SK-N-SH treated with all-trans-retinoic acid at 6 μM for 48 hours (cell line): Measurements from ENCODE around the gene QPRT.

Experiments
- ARNTL ChIP-seq: fragments of 450-650 bp; formaldehyde crosslinking; IDR thresholded peaks from 2 replicates; pipeline ENCODE4 v1.5.0; 2020; ENCODE audit warnings: low read depth, mild to moderate bottlenecking, moderate library complexity, borderline replicate concordance
- BACH2 ChIP-seq: fragments of 250-450 bp; sonication (Bioruptor Pico); IDR thresholded peaks from 2 replicates; pipeline ENCODE4 v1.9.0; 2021; ENCODE audit warnings: mild to moderate bottlenecking, borderline replicate concordance
- CSDC2 ChIP-seq: fragments of 250-450 bp; sonication (Bioruptor Pico); IDR thresholded peaks from 2 replicates; pipeline ENCODE4 v1.5.0; 2020; ENCODE audit warnings: mild to moderate bottlenecking, moderate library complexity
- ISL1 ChIP-seq: fragments of 250-450 bp; sonication (Bioruptor Pico); IDR thresholded peaks from 2 replicates; pipeline ENCODE4 v2.1.2; 2022; ENCODE audit warnings: mild to moderate bottlenecking, moderate library complexity
- OSR1 ChIP-seq: fragments of 250-450 bp; sonication (Bioruptor Pico); IDR thresholded peaks from 2 replicates; pipeline ENCODE4 v1.8.0; 2022; ENCODE audit warnings: moderate library complexity, mild to moderate bottlenecking, inconsistent platforms
- PATZ1 ChIP-seq: fragments of 250-450 bp; sonication (Bioruptor Pico); IDR thresholded peaks from 2 replicates; pipeline ENCODE4 v1.8.0; 2020; ENCODE audit warnings: mild to moderate bottlenecking, moderate library complexity, borderline replicate concordance
- RARB ChIP-seq: fragments of 250-450 bp; sonication (Bioruptor Pico); IDR thresholded peaks from 2 replicates; pipeline ENCODE4 v1.8.0; 2021; ENCODE audit warnings: mild to moderate bottlenecking, moderate library complexity
- TCF4 ChIP-seq: fragments of 250-450 bp; sonication (Bioruptor Pico); IDR thresholded peaks from 2 replicates; pipeline ENCODE4 v1.8.0; 2021; ENCODE audit warnings: mild to moderate bottlenecking, moderate library complexity, borderline replicate concordance
- TSHZ2 ChIP-seq: fragments of 250-450 bp; sonication (Bioruptor Pico); IDR thresholded peaks from 2 replicates; pipeline ENCODE4 v1.5.0; 2020; ENCODE audit warnings: mild to moderate bottlenecking, moderate library complexity
- ZFP3 ChIP-seq: fragments of 250-450 bp; sonication (Bioruptor Pico); IDR thresholded peaks from 2 replicates; pipeline ENCODE4 v1.5.0; 2020; ENCODE audit warnings: mild to moderate bottlenecking, moderate library complexity
- ZNF8 ChIP-seq: fragments of 450-650 bp; formaldehyde crosslinking; IDR thresholded peaks from 2 replicates; pipeline ENCODE4 v1.5.0; 2020; ENCODE audit warnings: mild to moderate bottlenecking, moderate library complexity

- TF ChIP-seq ZNF8 (CRISPR knock-in tag) = no peak
- no peak for TF ChIP-seq TCF4
- no peak for TF ChIP-seq RARB (CRISPR knock-in tag)
- TF ChIP-seq ISL1 (CRISPR knock-in tag) = no peak
- no peak for TF ChIP-seq ZFP3 (CRISPR knock-in tag)
- TF ChIP-seq BACH2 = no peak
- no peak for TF ChIP-seq TSHZ2
- TF ChIP-seq OSR1 (CRISPR knock-in tag) = no peak
- TF ChIP-seq ARNTL (CRISPR knock-in tag) = no peak
- no peak for TF ChIP-seq PATZ1
- no peak for TF ChIP-seq CSDC2 (CRISPR knock-in tag)
Observed at GRCh38 chr16:29650771-29651170, 28.2 kb upstream of the QPRT start.
